GM18520 (cell line): ENCODE data around the gene MCRIP2.
A peak's percentile ranks its signal among the peaks of the same experiment; 100 is the strongest.

Experiments
- ATAC-seq: cut with Tn5 transposase; IDR thresholded peaks from one replicate; pipeline ENCODE4 v1.9.1; 2021; ENCODE audit not compliant: unreplicated experiment

Gene MCRIP2

DNA sequence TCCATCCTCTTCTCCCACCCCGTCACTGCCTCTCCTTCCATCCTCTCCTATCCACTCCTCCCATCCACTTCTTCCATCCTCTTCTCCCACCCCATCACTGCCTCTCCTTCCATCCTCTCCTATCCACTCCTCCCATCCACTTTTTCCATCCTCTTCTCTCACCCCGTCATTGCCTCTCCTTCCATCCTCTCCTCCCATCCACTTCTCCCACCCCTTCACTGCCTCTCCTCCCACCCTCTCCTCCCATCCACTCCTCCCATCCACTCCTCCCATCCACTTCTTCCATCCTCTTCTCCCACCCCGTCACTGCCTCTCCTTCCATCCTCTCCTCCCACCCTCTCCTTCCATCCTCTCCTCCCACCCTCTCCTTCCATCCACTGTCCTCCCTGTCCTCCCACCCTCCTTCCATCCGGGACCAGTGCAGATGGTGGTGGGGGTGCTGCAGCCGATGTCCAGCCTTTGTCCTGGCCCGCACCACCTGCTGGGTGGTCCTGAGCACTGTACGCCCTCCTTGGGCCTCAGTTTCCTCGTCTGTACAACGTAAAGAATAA lies 9.7 kb upstream of the MCRIP2 start:
- no peak for ATAC-seq

DNA sequence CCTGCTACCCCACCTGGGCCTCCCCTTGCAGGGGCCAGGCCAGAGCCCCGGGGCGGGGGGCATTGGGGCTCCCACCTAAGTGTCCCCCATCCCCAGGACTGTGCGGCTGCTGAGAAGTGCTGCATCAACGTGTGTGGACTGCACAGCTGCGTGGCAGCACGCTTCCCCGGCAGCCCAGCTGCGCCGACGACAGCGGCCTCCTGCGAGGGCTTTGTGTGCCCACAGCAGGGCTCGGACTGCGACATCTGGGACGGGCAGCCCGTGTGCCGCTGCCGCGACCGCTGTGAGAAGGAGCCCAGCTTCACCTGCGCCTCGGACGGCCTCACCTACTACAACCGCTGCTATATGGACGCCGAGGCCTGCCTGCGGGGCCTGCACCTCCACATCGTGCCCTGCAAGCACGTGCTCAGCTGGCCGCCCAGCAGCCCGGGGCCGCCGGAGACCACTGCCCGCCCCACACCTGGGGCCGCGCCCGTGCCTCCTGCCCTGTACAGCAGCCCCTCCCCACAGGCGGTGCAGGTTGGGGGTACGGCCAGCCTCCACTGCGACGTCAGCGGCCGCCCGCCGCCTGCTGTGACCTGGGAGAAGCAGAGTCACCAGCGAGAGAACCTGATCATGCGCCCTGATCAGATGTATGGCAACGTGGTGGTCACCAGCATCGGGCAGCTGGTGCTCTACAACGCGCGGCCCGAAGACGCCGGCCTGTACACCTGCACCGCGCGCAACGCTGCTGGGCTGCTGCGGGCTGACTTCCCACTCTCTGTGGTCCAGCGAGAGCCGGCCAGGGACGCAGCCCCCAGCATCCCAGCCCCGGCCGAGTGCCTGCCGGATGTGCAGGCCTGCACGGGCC lies 8.9 kb upstream of the MCRIP2 start:
- ATAC-seq: no peak

DNA sequence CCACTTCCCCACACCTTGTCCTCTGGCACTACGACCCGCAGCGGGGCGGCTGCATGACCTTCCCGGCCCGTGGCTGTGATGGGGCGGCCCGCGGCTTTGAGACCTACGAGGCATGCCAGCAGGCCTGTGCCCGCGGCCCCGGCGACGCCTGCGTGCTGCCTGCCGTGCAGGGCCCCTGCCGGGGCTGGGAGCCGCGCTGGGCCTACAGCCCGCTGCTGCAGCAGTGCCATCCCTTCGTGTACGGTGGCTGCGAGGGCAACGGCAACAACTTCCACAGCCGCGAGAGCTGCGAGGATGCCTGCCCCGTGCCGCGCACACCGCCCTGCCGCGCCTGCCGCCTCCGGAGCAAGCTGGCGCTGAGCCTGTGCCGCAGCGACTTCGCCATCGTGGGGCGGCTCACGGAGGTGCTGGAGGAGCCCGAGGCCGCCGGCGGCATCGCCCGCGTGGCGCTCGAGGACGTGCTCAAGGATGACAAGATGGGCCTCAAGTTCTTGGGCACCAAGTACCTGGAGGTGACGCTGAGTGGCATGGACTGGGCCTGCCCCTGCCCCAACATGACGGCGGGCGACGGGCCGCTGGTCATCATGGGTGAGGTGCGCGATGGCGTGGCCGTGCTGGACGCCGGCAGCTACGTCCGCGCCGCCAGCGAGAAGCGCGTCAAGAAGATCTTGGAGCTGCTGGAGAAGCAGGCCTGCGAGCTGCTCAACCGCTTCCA lies 8.1 kb upstream of the MCRIP2 start:
- ATAC-seq: no peak

DNA sequence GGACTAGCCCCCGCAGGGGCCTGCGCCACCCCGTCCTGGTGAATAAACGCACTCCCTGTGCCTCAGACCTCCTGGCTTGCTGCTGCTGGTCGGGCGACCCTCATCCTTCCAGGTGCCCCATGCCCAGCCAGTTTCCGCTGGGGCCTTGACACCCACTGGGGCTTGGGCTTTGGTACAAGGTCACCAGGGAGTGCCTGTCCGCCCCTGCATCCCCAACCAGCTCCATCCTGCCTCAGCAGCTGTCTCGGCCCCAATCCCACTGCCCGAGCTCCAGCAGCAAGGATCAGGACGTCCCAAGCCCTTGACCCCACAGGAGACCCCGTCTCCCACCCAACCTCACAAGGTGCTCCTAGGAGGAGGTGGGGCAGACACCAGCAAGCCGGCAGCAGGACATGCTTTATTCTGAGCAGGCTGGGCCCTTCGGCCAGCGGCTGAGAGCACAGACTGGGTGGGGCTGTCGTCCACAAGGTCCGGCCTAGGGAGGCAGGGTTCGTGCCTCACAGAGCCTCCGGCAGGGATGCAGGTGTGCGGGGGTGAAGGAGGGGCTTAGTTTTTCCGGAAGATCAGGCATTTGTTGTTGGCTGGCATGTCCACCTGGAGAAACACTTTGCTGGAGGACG lies 7.5 kb upstream of the MCRIP2 start:
- ATAC-seq: no peak

DNA sequence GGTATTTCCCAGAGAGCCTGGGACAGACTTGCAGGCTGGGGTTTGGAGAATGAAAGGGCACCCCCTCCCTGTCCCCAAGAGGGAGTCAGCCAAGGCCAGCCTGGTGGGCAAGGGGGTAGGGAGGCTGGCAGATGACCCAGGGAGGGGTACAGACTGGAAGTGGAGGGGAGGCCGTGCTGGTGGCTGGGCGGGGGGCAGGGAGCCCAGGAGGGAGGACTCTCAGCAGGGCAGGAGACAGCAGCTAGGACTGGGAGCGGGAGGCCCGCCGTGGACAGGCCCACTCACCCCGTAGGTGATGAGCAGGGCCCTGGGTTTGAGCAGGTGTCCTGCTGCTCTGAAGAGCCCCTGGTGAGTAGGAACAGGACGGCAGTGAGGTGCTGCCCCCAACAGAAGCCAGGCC lies 6.6 kb upstream of the MCRIP2 start:
- ATAC-seq: no peak

DNA sequence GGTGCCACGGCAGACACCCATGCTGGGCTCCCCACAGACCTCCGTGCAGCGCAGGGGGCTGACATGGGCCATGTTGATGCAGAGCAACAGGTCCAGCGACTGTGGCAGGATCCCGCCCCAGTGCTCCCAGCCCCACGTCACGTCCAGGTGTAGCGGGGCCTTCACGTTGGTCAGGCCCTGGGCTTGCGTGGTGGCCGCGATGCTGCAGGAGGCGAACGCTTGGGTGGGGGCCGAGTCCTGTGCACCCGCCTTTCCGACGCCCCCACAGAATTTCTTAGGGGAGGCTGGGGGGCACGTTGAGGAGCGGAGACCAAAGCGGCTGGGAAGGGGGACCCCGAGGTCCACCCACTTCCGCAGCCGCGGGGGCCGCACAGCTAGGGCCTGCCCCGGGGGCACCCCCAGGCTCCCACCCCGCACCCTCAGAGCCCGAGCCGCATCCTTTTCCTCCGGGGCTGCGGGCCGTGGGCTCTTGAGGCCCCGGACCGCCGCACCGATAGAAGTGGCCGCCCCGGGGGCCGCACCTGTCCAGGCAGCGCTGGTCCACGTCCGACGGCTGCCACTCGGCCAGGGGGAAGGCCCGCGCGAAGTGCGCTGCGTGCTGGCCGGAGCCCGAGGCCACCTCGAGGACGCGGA lies 5.9 kb upstream of the MCRIP2 start:
- no peak for ATAC-seq

DNA sequence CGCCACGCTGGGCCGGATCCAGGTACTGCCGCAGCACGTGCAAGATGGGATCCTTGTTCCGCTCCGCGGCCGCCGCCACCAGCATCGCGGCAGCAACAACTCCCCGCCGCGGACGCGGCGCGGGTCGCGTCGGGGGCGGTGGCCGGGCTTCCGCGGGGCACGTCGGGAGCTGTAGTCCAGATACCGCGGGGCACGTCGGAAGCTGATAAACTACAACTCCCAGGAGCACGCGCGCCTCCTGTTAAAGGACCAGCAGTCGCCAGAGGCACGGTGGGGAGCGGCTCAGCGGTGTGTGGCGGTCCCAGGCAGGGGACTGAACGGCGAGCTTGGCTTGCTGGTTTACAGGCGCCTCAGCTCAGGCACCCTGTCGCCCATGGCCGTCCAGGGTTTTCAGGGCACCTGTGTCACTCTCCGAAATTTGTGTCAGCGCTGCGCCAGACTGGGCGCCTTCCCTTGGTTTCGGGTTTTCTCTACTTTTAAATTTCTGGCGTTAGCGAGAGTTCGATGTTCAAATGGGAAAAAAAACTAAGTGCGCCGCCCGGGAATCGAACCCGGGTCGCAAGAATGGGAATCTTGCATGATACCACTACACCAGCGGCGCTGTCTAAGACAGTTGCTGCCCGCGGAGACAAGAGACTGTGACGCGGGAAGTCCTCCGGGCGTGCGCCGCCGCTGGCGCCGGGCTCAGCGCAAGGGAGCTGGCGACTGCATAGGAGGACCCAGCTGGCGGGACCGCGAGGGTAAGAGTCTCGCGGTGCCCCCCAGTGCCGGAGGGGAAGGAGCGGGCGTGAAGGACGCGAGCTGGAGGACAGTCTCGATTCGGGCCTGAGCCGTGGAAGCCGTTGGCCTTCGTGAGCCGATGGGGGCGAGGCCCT lies 5.2 kb upstream of the MCRIP2 start, which contains the start of gene METTL26:
Gene METTL26, minus strand, starts transcription at position 100 of the 875 bp plus-strand sequence. Its CDS starts 15 bp downstream, at position 85.
- ATAC-seq: peak; percentile 71

DNA sequence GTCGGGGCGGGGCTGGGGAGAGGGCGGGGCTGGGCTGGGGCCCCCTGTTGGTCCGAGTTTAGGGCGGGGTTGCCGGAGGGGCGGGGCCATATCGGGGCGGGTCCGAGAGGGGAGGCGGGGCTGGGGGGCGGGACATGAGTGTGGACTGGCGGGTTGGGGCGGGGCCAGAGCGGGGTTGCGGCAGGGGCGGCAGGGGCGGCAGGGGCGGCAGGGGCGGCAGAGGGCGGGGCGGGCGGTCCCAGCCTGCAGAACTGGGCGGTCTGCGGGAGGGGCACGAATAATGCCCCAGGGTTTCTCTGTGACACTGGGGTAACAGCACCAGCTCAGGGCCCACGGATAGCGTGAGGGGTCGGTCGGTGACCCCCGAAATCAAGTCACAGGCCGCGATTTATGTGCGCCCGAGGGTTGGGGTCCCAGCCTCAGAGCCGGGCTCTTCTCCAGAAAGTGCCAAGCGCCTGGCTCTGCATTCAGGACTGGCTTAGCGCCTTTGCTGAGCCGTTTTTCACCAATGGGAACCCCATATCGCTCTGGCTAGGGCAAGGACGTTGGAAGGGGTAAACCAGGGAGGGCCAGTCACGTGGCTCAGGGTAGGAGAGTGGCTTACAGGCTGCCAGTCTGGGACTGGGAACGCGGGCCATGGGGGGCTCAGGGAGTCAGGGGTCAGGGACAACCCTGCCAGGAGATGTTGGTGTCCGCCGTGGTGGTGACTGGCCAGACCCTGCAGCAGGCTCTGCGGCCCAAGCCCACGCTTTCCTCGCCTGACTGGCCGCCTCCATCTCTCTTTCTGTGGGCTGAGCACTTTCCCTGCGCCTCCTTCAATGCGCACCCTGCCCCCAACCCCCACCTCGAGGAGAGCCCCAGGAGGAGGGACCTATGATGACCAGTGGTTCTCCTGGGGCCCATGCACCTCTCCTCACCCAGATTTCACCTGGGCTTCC lies 4.3 kb upstream of the MCRIP2 start:
- no peak for ATAC-seq

DNA sequence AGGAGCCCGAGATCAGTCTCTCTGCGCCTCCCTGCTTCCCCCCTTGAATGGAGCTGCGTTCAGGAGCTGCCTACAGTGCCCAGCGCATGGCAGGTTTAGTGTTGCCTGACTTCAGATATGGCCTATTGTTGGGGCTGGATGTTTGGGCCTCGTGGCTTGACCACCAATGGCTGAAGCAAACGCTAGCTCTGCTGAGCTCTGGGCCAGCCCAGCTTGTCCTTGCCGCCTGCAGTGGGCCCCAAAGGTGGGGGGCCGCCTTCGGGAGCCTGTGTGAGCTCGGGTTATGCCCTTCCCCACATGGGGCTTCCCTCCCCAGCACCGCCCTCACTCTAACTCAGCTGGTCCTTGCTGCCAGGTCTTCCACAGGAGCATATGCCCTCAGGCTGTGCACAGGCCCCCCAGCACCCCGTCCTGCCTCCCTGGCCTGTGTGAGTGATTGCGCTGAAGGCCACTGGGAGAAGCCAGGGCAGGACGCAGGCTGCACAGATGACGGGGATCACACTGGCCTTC lies 3.5 kb upstream of the MCRIP2 start:
- ATAC-seq: no peak

DNA sequence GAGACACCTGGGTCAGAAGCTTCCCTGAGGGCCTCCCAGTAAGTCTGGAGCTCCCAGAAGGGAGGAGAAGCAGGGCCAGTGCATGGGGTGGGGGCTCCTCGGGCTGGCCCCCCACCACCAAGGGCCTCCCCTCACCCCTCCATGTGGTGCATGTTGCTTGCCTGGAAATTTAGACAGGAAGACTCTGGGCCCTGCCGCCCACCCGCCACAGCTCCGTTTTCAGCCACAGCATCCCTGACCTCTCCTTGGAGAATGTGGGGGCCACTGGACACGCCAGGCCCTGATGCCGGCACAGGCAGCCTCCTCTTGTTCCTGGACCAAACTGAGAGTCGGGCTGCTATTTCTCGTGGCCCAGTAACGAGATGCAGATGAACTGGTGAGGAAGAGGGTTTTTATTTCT lies 2.8 kb upstream of the MCRIP2 start:
- ATAC-seq: no peak

DNA sequence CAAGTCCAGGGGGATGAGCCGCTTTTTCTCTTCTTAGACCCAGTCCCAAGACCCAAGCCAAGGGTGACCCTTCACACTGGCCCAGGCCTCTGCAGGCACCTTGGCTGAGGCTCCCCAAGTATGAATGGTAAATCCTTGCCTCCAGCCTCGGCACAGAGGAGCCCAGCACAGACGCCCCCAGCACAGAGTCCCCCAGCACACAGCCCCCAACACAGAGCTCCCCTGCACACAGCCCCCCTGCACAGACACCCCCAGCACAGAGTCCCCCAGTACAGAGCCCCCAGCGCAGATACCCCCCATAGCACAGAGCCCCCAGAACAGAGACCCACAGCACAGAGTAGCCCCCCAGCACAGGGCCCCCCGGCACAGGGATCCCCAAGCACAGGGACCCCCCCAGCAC lies 1.0 kb upstream of the MCRIP2 start:
- ATAC-seq: no peak

DNA sequence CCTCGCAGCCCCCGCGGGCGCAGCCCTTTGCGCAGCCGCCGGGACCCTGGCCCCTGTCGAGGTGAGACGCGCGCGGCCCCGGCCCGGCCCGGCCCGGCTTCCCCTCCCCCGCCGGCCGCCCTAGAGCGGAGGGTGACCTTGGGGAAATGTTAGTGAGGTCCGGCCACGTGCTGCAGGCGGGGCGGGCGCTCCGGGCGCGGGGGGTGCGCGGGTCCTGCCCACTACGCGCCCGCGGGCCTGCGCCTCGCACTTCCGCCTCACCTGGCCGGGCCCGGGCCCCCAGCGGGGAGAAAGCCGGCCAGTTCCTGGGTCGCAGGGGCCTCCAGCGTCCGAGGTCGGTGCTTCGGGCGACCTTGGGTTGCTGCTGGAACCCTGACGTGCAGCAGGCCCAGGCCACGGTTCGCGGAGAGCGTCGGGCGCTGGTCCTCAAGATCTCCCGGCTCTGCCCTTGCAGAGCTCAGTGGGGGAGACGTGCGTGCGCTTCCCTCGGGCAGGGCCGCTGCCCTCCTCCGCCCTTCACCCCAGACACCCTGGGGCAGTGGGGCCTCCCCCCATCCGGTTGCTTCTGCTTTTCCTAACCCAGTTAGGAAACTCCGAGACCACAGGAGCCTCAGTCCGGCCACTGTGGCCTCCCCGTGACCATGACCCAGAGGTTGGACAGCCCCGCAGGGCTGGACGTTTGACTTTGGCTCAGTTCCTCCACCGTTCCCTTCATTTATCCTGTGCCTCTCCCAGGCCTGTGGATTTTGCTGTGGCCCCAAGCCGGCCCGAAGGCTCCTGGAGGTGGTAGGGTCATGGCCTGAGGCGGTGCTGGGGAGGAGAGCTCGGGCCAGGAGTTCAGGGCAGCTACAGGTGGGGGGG lies 791 bp downstream of the MCRIP2 start:
- ATAC-seq: no peak

DNA sequence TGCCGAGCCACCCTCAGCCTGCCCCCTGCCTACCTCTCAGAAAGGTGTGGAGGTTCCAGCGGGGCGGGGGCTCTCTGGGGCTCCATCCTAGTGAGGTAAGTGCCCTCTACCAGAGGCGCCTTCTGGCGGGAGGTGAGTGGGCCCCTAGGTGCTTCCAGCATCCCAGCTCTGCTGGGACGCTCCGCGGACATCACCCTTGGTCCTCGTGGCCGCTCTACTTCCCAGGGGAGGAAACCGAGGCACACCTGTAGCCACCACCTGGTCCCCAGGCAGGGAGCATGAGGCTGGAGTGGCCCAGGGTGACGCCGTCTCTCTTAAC lies 1.4 kb downstream of the MCRIP2 start:
- ATAC-seq: no peak

DNA sequence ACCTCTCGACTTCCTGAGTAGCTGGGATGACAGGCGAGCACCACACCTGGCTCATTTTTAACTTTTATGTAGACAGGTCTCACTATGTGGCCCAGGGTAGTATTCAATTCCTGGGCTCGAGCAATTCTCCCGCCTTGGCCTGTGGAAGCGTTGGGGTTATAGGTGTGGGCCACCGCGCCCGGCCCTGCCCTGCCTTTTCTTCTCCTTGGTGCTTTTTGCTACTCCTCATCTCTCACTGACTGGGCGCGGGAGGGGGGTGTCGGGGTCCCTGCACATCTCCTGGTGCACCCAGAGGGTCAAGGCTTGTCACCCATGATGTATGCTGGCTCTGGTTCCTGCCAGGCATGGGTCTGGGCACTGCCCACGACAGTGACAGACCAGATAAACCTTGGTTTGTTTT lies 2.9 kb downstream of the MCRIP2 start:
- ATAC-seq: no peak

DNA sequence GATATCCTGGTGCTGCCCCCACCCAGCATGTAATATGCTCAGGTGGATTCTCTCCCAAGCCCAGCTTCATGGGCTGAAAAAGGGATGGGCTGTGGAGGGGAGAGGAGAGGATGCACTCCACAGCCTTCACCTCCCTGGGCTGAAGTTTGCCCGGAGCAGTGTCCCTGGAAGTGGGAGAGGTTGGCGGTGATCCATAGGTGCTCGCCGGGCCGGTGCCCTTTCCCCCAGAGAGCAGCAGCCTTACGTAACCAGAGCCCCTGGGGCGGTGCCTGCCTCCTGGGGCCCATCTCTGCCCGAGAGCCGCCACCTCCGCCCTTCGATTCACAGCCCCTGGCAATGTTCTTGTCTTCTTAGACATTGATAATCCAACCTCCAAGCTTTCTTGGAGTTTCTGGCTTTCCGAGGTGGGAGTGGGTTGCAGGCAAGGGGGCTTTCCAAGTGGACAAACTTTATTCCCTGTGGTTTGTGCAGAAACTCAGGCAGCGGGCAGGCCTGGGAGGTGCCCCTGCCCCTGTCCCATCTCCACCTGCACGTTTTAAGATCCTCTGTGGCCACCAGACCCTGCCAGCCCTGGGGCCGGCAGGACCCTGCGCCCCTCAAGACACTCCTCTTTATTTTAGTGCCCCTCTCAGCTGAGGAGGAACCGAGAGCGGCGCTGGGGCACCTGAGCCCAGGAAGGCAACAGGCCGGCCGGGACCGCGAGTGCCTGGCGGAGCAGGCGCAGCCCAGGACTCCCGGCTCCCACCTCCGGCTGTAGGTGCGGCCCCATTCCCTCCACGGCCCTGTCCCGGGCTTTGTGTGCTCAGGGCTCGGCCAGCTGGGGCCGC lies 4.4 kb downstream of the MCRIP2 start:
- ATAC-seq: no peak

DNA sequence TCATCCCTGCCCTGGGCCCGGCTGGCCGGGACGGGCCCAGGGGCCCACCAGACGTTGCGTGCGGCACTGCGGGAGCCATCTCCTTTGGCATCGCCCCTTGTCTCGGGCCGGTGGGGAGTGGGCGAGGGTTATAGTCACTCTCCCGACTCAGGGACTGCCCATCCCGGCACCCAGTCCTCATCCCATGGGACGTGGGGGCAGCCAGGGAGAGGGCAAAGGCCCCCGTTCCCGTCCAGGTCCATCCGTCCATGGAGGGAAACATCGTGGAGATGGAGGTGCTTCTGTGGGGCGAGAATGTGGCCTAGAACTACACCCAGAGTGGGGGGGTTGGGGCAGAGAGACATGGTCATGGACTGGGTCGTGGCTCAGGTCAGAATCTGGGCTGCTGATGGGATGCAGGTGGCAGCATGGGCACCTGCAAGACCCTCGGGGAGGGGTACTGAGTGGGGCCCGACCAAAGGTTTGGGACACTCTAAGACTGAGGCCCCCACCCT lies 5.1 kb downstream of the MCRIP2 start:
- ATAC-seq: no peak
